ENCODE data around the gene MYL2. TPM values are rescaled to one million over a fixed set of nuclear protein-coding genes. Genes with fewer than 3 reads are reported as not detected.

The MYL2 gene
- total and polyA plus RNA-seq, 4 donors, result 0.22 TPM; not detected in 3

DNA sequence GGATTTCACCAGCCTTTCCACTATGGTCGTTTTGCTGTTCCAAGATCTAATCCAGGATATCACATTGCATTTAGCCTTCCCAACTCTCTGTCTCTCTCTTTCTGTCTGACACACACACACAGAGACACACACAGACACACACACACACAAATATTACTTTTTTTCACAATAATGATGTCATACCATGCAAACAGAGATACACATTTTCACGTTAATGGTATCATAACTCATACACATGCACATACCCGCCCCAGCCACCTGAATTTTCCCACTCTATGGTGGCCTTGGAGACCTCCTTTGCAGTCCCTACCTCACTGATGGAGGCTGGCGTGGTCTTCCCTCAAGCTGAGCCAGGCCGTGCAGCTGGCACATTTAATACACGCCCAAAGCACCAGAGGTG, 7.2 kb upstream of the MYL2 start (continued):
- TF ChIP-seq, protein P1, sequence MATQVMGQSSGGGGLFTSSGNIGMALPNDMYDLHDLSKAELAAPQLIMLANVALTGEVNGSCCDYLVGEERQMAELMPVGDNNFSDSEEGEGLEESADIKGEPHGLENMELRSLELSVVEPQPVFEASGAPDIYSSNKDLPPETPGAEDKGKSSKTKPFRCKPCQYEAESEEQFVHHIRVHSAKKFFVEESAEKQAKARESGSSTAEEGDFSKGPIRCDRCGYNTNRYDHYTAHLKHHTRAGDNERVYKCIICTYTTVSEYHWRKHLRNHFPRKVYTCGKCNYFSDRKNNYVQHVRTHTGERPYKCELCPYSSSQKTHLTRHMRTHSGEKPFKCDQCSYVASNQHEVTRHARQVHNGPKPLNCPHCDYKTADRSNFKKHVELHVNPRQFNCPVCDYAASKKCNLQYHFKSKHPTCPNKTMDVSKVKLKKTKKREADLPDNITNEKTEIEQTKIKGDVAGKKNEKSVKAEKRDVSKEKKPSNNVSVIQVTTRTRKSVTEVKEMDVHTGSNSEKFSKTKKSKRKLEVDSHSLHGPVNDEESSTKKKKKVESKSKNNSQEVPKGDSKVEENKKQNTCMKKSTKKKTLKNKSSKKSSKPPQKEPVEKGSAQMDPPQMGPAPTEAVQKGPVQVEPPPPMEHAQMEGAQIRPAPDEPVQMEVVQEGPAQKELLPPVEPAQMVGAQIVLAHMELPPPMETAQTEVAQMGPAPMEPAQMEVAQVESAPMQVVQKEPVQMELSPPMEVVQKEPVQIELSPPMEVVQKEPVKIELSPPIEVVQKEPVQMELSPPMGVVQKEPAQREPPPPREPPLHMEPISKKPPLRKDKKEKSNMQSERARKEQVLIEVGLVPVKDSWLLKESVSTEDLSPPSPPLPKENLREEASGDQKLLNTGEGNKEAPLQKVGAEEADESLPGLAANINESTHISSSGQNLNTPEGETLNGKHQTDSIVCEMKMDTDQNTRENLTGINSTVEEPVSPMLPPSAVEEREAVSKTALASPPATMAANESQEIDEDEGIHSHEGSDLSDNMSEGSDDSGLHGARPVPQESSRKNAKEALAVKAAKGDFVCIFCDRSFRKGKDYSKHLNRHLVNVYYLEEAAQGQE (IDR thresholded peaks at IDR 0.05), result no peak
- TF ChIP-seq GABPA (IDR thresholded peaks at IDR 0.05 in 1 of 2, conservative IDR thresholded peaks at IDR 0.05 in 1 of 2) (no peak), NR2F2 (IDR thresholded peaks at IDR 0.05) (no peak), SP1 (IDR thresholded peaks at IDR 0.05) (no peak)
- TF ChIP-seq, protein P2, sequence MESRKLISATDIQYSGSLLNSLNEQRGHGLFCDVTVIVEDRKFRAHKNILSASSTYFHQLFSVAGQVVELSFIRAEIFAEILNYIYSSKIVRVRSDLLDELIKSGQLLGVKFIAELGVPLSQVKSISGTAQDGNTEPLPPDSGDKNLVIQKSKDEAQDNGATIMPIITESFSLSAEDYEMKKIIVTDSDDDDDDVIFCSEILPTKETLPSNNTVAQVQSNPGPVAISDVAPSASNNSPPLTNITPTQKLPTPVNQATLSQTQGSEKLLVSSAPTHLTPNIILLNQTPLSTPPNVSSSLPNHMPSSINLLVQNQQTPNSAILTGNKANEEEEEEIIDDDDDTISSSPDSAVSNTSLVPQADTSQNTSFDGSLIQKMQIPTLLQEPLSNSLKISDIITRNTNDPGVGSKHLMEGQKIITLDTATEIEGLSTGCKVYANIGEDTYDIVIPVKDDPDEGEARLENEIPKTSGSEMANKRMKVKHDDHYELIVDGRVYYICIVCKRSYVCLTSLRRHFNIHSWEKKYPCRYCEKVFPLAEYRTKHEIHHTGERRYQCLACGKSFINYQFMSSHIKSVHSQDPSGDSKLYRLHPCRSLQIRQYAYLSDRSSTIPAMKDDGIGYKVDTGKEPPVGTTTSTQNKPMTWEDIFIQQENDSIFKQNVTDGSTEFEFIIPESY (IDR thresholded peaks at IDR 0.05), result no peak

DNA sequence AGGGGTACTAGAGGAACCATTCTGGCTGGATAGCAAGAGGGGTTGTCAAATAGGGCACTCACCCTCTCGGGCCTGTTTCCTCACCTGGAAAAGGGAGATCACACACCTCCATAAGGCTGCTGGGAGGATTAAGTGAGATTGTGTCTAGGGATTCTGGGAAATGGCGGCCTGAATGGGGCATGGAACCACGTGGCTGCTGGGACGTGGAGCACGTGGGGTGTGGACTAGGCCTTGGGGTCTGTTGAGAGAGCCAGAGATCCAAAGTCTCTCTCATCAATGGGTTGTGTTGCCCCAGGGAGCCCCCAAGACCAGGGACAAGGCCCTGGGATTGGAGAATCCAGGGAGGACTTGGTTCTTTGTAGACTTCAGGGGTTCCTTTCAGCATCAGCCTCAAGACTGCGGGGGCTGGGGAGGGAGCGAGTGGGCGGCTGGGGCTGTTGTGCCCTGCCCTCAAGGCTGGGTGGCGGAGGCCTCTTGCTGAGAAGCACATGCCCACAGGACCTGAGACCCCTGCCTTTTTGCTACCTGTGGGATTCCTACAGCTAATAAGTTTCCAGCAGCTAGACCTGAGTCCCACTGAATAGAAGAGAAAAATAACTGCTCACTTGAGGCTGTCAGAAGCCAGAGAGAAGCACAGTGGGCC, 3.4 kb upstream of the MYL2 start:
- TF ChIP-seq GABPA (IDR thresholded peaks at IDR 0.05 in 1 of 2, conservative IDR thresholded peaks at IDR 0.05 in 1 of 2), result no peak
- TF ChIP-seq JUND (IDR thresholded peaks at IDR 0.05), result no peak
- TF ChIP-seq RAD21 (IDR thresholded peaks at IDR 0.05), result no peak
- WGBS, result 92% methylated on average over 9 of the region's 9 CpGs
- no peak for DNase-seq (ENCODE audit: low spot score)
- H3K9me3 ChIP-seq (ENCODE audit: control insufficient read depth in 4 of 4, low read length in 3 of 4), result no peaks in the 10 kb centered on the region
- no peak overlapping the region for H3K4me3 ChIP-seq (ENCODE audit: low read depth in 1 of 3, low read length in 3 of 3)
- H3K27me3 ChIP-seq (ENCODE audit: control insufficient read depth in 4 of 4, insufficient read depth in 4 of 4, low read length in 3 of 4), result no peaks in the 10 kb centered on the region
- no peak overlapping the region for H3K27ac ChIP-seq (ENCODE audit: low read depth in 1 of 2, low read length in 2 of 2)
- no peaks in the 10 kb centered on the region for H3K36me3 ChIP-seq (ENCODE audit: control insufficient read depth in 4 of 4, insufficient read depth in 3 of 4, low read depth in 1 of 4, low read length in 3 of 4)
- no peak overlapping the region for H3K9ac ChIP-seq (ENCODE audit: low read depth in 1 of 2, low read length in 2 of 2)
- H3K4me1 ChIP-seq (ENCODE audit: control insufficient read depth in 4 of 4, insufficient read depth in 4 of 4, low read length in 3 of 4), result no peaks in the 10 kb centered on the region

DNA sequence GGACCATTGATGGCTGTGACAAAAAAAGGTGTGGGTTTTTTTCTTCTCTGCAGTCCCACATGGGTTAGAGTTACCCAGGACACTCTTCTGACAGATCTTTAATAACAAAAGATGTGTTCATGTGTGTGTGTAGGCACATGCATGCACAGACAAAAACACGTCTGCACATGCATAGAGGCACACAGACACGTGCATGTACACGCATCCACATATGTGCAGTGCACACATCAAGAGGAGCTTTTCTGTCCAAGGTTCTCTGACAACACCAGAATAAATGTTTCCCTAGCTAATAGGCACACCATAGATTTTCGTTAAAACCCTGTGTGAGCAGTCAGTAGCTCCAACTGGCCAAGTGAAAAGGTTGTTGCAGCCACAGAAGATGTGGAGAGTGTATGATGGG, 2.8 kb upstream of the MYL2 start:
- Histone ChIP-seq H3K9ac (ENCODE audit: low read depth in 1 of 2, low read length in 2 of 2) (no peak overlapping the region), H3K9me3 (ENCODE audit: control insufficient read depth in 4 of 4, low read length in 3 of 4) (no peaks in the 10 kb centered on the region), H3K36me3 (ENCODE audit: control insufficient read depth in 4 of 4, insufficient read depth in 3 of 4, low read depth in 1 of 4, low read length in 3 of 4) (no peaks in the 10 kb centered on the region), H3K27ac (ENCODE audit: low read depth in 1 of 2, low read length in 2 of 2) (no peak overlapping the region), H3K4me3 (ENCODE audit: low read depth in 1 of 3, low read length in 3 of 3) (no peak overlapping the region), H3K4me1 (ENCODE audit: control insufficient read depth in 4 of 4, insufficient read depth in 4 of 4, low read length in 3 of 4) (no peaks in the 10 kb centered on the region), H3K27me3 (ENCODE audit: control insufficient read depth in 4 of 4, insufficient read depth in 4 of 4, low read length in 3 of 4) (no peaks in the 10 kb centered on the region)
- WGBS, result 88% methylated on average over 4 of the region's 4 CpGs
- no peak for DNase-seq (ENCODE audit: low spot score)
- TF ChIP-seq, protein P3, sequence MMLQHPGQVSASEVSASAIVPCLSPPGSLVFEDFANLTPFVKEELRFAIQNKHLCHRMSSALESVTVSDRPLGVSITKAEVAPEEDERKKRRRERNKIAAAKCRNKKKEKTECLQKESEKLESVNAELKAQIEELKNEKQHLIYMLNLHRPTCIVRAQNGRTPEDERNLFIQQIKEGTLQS (IDR thresholded peaks at IDR 0.05), result no peak
- TF ChIP-seq EGR1 (IDR thresholded peaks at IDR 0.05; ENCODE audit: low read depth in 2 of 2), result no peak
- TF ChIP-seq NR2F2 (IDR thresholded peaks at IDR 0.05), result no peak
- TF ChIP-seq, protein P1 (IDR thresholded peaks at IDR 0.05), result no peak
- TF ChIP-seq FOXA1 (IDR thresholded peaks at IDR 0.05), result no peak
- TF ChIP-seq YY1 (IDR thresholded peaks at IDR 0.05), result no peak
- TF ChIP-seq JUND (IDR thresholded peaks at IDR 0.05), result no peak
- no peak for TF ChIP-seq HNF4G (IDR thresholded peaks at IDR 0.05)
